H1 (cell line): ENCODE results near the gene DIAPH2. TPM values are rescaled to one million over a fixed set of nuclear protein-coding genes. Genes with fewer than 3 reads are reported as not detected.

ENCODE experiments used
- CTCF ChIA-PET: fragments of 300-600 bp; sonication (Branson Sonifier 250); formaldehyde crosslinking; loops from one replicate; lab custom pipeline; 2021; ENCODE audit not compliant: partially characterized antibody; lab: Charles Lee
- POLR2A ChIA-PET: fragments of 300-600 bp; sonication (Branson Sonifier 250); formaldehyde crosslinking; loops from one replicate; lab custom pipeline; 2021; ENCODE audit warnings: inconsistent platforms; ENCODE audit not compliant: partially characterized antibody; lab: Charles Lee
- DNase-seq, 2 experiments: peaks; one replicate each; pipeline versions ENCODE4 v3.0.0 to v3.0.0-alpha.2; 2010 to 2022; ENCODE audit warnings: low spot score in 2 of 2, low read depth in 1 of 2, mixed read lengths in 1 of 2
- FAIRE-seq: peaks from 2 replicates; lab custom pipeline; 2011; peaks lifted over from hg19 to GRCh38; lab: Jason Lieb, UNC
- H2AFZ ChIP-seq: 2 replicates; pipeline ENCODE4 v1.8.1; 2012; ENCODE audit warnings: low read length, inconsistent platforms
- H2AK5ac ChIP-seq: 2 replicates; pipeline ENCODE4 v1.6.1; 2013; ENCODE audit warnings: low read depth, low read length
- H2BK120ac ChIP-seq: replicated peaks from 2 replicates; pipeline ENCODE3; 2013; ENCODE audit warnings: low read depth, low read length, inconsistent platforms
- H2BK12ac ChIP-seq: 2 replicates; pipeline ENCODE4 v1.6.1; 2013; ENCODE audit warnings: low read depth, low read length
- H2BK15ac ChIP-seq: 2 replicates; pipeline ENCODE4 v1.6.1; 2013; ENCODE audit warnings: low read length
- H2BK20ac ChIP-seq: 2 replicates; pipeline ENCODE4 v1.6.1; 2013; ENCODE audit warnings: low read length
- H2BK5ac ChIP-seq: 2 replicates; pipeline ENCODE4 v1.6.1; 2013; ENCODE audit warnings: low read depth, low read length
- H3K14ac ChIP-seq: 2 replicates; pipeline ENCODE4 v1.6.1; 2013; ENCODE audit warnings: inconsistent platforms; ENCODE audit not compliant: insufficient read length
- H3K18ac ChIP-seq: 2 replicates; pipeline ENCODE4 v1.6.1; 2013; ENCODE audit warnings: low read length; ENCODE audit errors: extremely low read depth
- H3K23ac ChIP-seq: 2 replicates; pipeline ENCODE4 v1.6.1; 2013; ENCODE audit warnings: inconsistent platforms; ENCODE audit not compliant: insufficient read length
- H3K23me2 ChIP-seq: 2 replicates; pipeline ENCODE4 v1.6.1; 2013; ENCODE audit warnings: low read depth, low read length
- H3K27ac ChIP-seq: 2 replicates; pipeline ENCODE4 v1.6.1; 2011; ENCODE audit warnings: low read depth, low read length, inconsistent platforms
- H3K27me3 ChIP-seq, 4 experiments: replicated peaks in 1 of 4; 1 replicate in 1 of 4; 2 replicates in 3 of 4; pipeline versions ENCODE4 v1.6.1 to v1.8.1; 2011 to 2013; ENCODE audit warnings: low read length in 3 of 4, mild to moderate bottlenecking in 3 of 4, inconsistent platforms in 2 of 4, mixed read lengths in 2 of 4, moderate library complexity in 1 of 4; ENCODE audit not compliant: control insufficient read depth in 3 of 4, insufficient read depth in 3 of 4; ENCODE audit errors: extremely low read depth in 1 of 4
- H3K36me3 ChIP-seq, 4 experiments: 2 replicates each; pipeline versions ENCODE4 v1.6.1 to v1.8.1; 2011 to 2013; ENCODE audit warnings: mild to moderate bottlenecking in 4 of 4, low read length in 3 of 4, moderate library complexity in 2 of 4, control low read depth in 1 of 4, inconsistent platforms in 1 of 4; ENCODE audit not compliant: insufficient read depth in 4 of 4, control insufficient read depth in 2 of 4
- H3K4ac ChIP-seq: replicated peaks from 2 replicates; pipeline ENCODE3; 2013; ENCODE audit warnings: low read length, low read depth, mixed read lengths, inconsistent platforms; ENCODE audit not compliant: insufficient read length
- H3K4me1 ChIP-seq, 4 experiments: replicated peaks in 1 of 4; 1 replicate in 1 of 4; 2 replicates in 3 of 4; pipeline versions ENCODE4 v1.6.1 to v1.8.1; 2011 to 2013; ENCODE audit warnings: low read length in 3 of 4, inconsistent platforms in 2 of 4, mixed read lengths in 1 of 4; ENCODE audit not compliant: insufficient read depth in 4 of 4, control insufficient read depth in 3 of 4
- H3K4me2 ChIP-seq, 2 experiments: 2 replicates each; pipeline versions ENCODE4 v1.6.1 to v1.8.1; 2011 to 2013; ENCODE audit warnings: low read depth in 2 of 2, low read length in 2 of 2, control low read depth in 1 of 2, inconsistent platforms in 1 of 2, mild to moderate bottlenecking in 1 of 2; ENCODE audit not compliant: insufficient read depth in 1 of 2
- H3K4me3 ChIP-seq, 4 experiments: fragments of 200-600, 300-600 bp in 1 of 4; sonication (generic), shearing (Covaris generic), sonication (Bioruptor Twin) in 1 of 4; 2 replicates each; pipeline versions ENCODE4 v1.5.1 to v1.8.1; 2011 to 2016; ENCODE audit warnings: low read length in 4 of 4, low read depth in 3 of 4, control low read depth in 2 of 4, inconsistent platforms in 2 of 4, mild to moderate bottlenecking in 2 of 4, mixed read lengths in 1 of 4, moderate library complexity in 1 of 4; ENCODE audit not compliant: insufficient read depth in 2 of 4; ENCODE audit errors: extremely low read depth in 1 of 4
- H3K56ac ChIP-seq: replicated peaks from 2 replicates; pipeline ENCODE3; 2013; ENCODE audit warnings: low read depth, mild to moderate bottlenecking, mixed read lengths, low read length, inconsistent platforms; ENCODE audit not compliant: insufficient read length
- H3K79me1 ChIP-seq: 2 replicates; pipeline ENCODE4 v1.6.1; 2013; ENCODE audit warnings: low read depth, low read length, control low read depth
- H3K79me2 ChIP-seq, 2 experiments: 2 replicates each; pipeline versions ENCODE4 v1.6.1 to v1.8.1; 2012 to 2013; ENCODE audit warnings: low read length in 2 of 2, mild to moderate bottlenecking in 2 of 2, inconsistent platforms in 1 of 2; ENCODE audit not compliant: insufficient read depth in 2 of 2, control insufficient read depth in 1 of 2
- H3K9ac ChIP-seq, 4 experiments: replicated peaks in 1 of 4; 1 replicate in 1 of 4; 2 replicates in 3 of 4; pipeline versions ENCODE4 v1.6.1 to v1.8.1; 2011 to 2013; ENCODE audit warnings: low read depth in 3 of 4, low read length in 3 of 4, control low read depth in 2 of 4, mild to moderate bottlenecking in 2 of 4, moderate library complexity in 2 of 4, inconsistent platforms in 1 of 4; ENCODE audit errors: extremely low read depth in 1 of 4
- H3K9me3 ChIP-seq, 2 experiments: 2 replicates each; pipeline versions ENCODE4 v1.6.1 to v1.8.1; 2012 to 2013; ENCODE audit warnings: mild to moderate bottlenecking in 2 of 2, moderate library complexity in 2 of 2, control low read depth in 1 of 2, inconsistent platforms in 1 of 2, low read depth in 1 of 2, low read length in 1 of 2, mixed read lengths in 1 of 2; ENCODE audit not compliant: insufficient read depth in 2 of 2
- H4K20me1 ChIP-seq, 2 experiments: replicated peaks in 1 of 2; 2 replicates each; pipeline versions ENCODE3 to v1.8.1; 2011 to 2013; ENCODE audit warnings: inconsistent platforms in 2 of 2, low read length in 2 of 2, mild to moderate bottlenecking in 1 of 2; ENCODE audit not compliant: insufficient read depth in 2 of 2, control insufficient read depth in 1 of 2
- H4K5ac ChIP-seq: 2 replicates; pipeline ENCODE4 v1.6.1; 2013; ENCODE audit warnings: low read length, low read depth, mixed read lengths, inconsistent platforms; ENCODE audit not compliant: insufficient read length
- H4K8ac ChIP-seq: 2 replicates; pipeline ENCODE4 v1.8.0; 2013; ENCODE audit warnings: mild to moderate bottlenecking, moderate library complexity, low read length, inconsistent platforms; ENCODE audit not compliant: insufficient read depth; ENCODE audit errors: extremely low read depth
- H4K91ac ChIP-seq: replicated peaks from 2 replicates; pipeline ENCODE3; 2013; ENCODE audit warnings: low read length, mixed read lengths, inconsistent platforms; ENCODE audit not compliant: insufficient read length
- ASH2L ChIP-seq: fragments of 200-600, 300-600 bp; sonication (generic); IDR thresholded peaks from one replicate; pipeline ENCODE4 v1.7.1; 2017; ENCODE audit warnings: low read length
- CBX5 ChIP-seq: fragments of 300-800, 300-1000 bp; sonication (generic); IDR thresholded peaks from 2 replicates; pipeline ENCODE4 v1.7.1; 2016; ENCODE audit warnings: antibody characterized with exemption, low read length, low read depth
- CBX8 ChIP-seq: fragments of 300-800, 300-1000 bp; sonication (generic); IDR thresholded peaks from 2 replicates; pipeline ENCODE4 v1.7.1; 2016; ENCODE audit warnings: low read depth, low read length, borderline replicate concordance
- FOSL1 ChIP-seq: IDR thresholded peaks from 2 replicates; pipeline ENCODE4 v1.6.1; 2011; ENCODE audit warnings: mild to moderate bottlenecking, low read depth, low read length, moderate library complexity; ENCODE audit not compliant: insufficient read depth
- KDM5A ChIP-seq: fragments of 200-600 bp; IDR thresholded peaks from 2 replicates; pipeline ENCODE4 v1.7.1; 2012; ENCODE audit warnings: mild to moderate bottlenecking, low read length, inconsistent platforms, mixed read lengths
- PHF8 ChIP-seq: fragments of 200-600 bp; sonication (generic); conservative IDR thresholded peaks from 2 replicates; pipeline ENCODE4 v1.7.1; 2012; ENCODE audit warnings: low read depth, mild to moderate bottlenecking, inconsistent platforms, low read length, moderate library complexity
- POLR2A ChIP-seq, 2 experiments: IDR thresholded peaks; 1 replicate in 1 of 2; 2 replicates in 1 of 2; pipeline ENCODE4 v1.6.1; 2011; ENCODE audit warnings: low read depth in 2 of 2, low read length in 2 of 2, mild to moderate bottlenecking in 2 of 2; ENCODE audit errors: control extremely low read depth in 1 of 2
- RFX5 ChIP-seq: IDR thresholded peaks from 2 replicates; pipeline ENCODE4 v1.6.1; 2011; ENCODE audit warnings: low read depth, low read length, improper control_type of control experiment, borderline replicate concordance
- WGBS, 2 experiments: shearing (Covaris generic) in 1 of 2; methylation state at CpG; one replicate each; pipeline versions ENCODE4 v1.1.6 to v1.1.7; 2013 to 2015; ENCODE audit warnings: low lambda C conversion rate in 2 of 2, mixed read lengths in 2 of 2, inconsistent platforms in 1 of 2, low coverage in 1 of 2, missing lambda C conversion rate in 1 of 2; ENCODE audit not compliant: insufficient replicate concordance in 2 of 2, insufficient coverage in 1 of 2, insufficient read length in 1 of 2; ENCODE audit errors: extremely low coverage in 1 of 2, missing lambda C conversion rate in 1 of 2; 5-methylcytosine and 5-hydroxymethylcytosine counted together
- polyA plus RNA-seq, 7 experiments: library from polyadenylated mRNA; depleted of rRNA in 3 of 7; stranded (reverse) in 5 of 7; unstranded in 2 of 7; fragments of >200 nt in 5 of 7; fragments of 200-250 nt in 2 of 7; gene quantifications; 1 replicate in 5 of 7; 2 replicates in 1 of 7; 4 replicates in 1 of 7; pipeline versions ENCODE4 v1.2.1 to v1.2.3, GENCODE V29; 2011 to 2013; ENCODE audit warnings: missing spikeins in 2 of 7, mixed read lengths in 2 of 7
- total RNA-seq: library from RNA; stranded (reverse); fragmentation: NEBNext Ultra II Directional; extraction: Animal tissue kit (Norgen Biotek cat#: 25700); gene quantifications from 2 replicates; pipeline ENCODE4 v1.2.1, GENCODE V29; 2021
- TF ChIP-seq, protein P1 (sequence below): IDR thresholded peaks from 2 replicates; pipeline ENCODE4 v1.6.1; 2012; ENCODE audit warnings: inconsistent platforms

The DIAPH2 gene
- total and polyA plus RNA-seq, 2 of the 8 experiments (the other 6 are each of a cell fraction or from before 2014, with no cell fraction given): 4.4 to 24.3 TPM

DNA sequence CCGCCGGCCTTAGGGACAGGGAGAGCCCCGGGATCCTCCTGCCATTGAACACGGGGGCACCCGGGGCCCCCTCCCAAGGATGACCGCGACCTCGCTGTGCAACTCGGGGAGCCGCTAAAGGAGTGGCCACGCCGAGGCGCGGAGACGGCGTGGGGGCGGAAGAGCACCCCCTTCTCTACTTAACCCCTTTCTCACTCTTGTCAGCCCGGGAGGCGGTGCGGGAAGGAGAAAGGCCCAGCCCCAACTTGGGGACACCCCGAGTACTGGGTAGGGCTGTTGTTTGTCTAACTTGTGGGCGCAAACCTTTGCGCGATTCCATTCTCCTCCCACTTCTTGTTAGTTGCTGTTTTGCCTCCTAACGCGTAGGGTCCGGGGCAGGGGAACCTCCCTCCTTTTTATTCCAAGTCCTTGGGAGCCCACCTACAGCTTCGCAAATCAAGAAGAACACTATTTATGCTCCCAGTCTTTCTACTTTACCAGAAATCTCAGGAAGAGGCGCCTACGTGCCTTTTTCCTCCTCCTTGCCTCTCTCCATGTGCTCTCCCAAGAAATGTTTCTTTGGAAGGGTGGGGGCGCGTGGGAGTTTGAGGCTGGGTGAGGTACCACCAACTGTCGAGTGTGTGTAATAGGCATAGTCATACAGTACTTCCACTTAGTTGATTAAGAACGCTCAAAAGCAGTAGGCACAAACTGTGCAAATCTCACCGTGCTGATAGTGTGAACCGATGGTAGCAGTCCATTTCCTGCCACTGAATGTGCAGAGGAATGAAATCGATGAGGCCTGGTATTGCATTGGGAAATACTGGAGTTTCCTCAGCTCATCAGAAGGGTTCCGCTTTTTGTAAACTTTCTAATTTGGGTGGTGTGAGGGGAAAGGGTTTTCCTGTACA is 813 bp downstream of the DIAPH2 start:
- H3K23me2 ChIP-seq: peaks cover 5% of the 10 kb centered on the region; the same call in 1 of the 2 replicates
- no peak overlapping the region for H2AK5ac ChIP-seq
- H3K23ac ChIP-seq: no peak overlapping the region
- peaks cover 0 to 13% (median 3%) of the 10 kb centered on the region in 4 experiments; a peak in 2 of 7 replicates for H3K4me1 ChIP-seq
- H3K14ac ChIP-seq: no peak overlapping the region
- no peak overlapping the region for H3K4ac ChIP-seq
- H3K27me3 ChIP-seq: no peaks in the 10 kb centered on the region
- H4K20me1 ChIP-seq: no peaks in the 10 kb centered on the region
- H3K27ac ChIP-seq: no peak overlapping the region
- peak overlapping the region; percentile 68 to 96 for H3K4me2 ChIP-seq
- WGBS, 2 experiments: 9% methylated on average over 13 of the region's 38 CpGs; no CpG with 5 or more reads in 1 of the 2 experiments
- H4K91ac ChIP-seq: no peak overlapping the region
- no peak overlapping the region for H3K56ac ChIP-seq
- H2BK12ac ChIP-seq: no peak overlapping the region
- no peak overlapping the region for H2BK20ac ChIP-seq
- no peaks in the 10 kb centered on the region for H3K9me3 ChIP-seq
- no peaks in the 10 kb centered on the region for H3K79me1 ChIP-seq
- DNase-seq (peak in 1 of 2 experiments; percentile 43), FAIRE-seq (no peak)
- H2BK120ac ChIP-seq: no peak overlapping the region
- no peak overlapping the region for H4K5ac ChIP-seq
- ChIA-PET POLR2A (no interaction called here), CTCF (no interaction called here)
- 0 out of 2 replicates have a peak overlapping the region, but pooled peaks have one; percentile 53 for H2AFZ ChIP-seq
- no peak overlapping the region for H2BK5ac ChIP-seq
- peak overlapping the region; percentile 56 to 80 (median 70) for H3K4me3 ChIP-seq
- H2BK15ac ChIP-seq: no peak overlapping the region
- H3K79me2 ChIP-seq: peaks cover 0 to 2% of the 10 kb centered on the region in 2 experiments; a peak in 1 of 4 replicates
- H3K36me3 ChIP-seq: no peaks in the 10 kb centered on the region
- H4K8ac ChIP-seq: no peak overlapping the region
- H3K18ac ChIP-seq: no peak overlapping the region; the same call in 1 of the 2 replicates
- H3K9ac ChIP-seq: peak overlapping the region in 3 of 4 experiments; percentile 15 to 48 (median 47); a peak in 5 of 7 replicates
- TF ChIP-seq RFX5 (no peak), KDM5A (no peak), POLR2A (IDR thresholded peaks at IDR 0.05; ENCODE audit: control extremely low read depth in 1 of 2, low read depth in 2 of 2, low read length in 2 of 2) (no peak), CBX5 (no peak), FOSL1 (no peak), ASH2L (no peak), CBX8 (no peak), PHF8 (no peak)
- TF ChIP-seq, protein P1, sequence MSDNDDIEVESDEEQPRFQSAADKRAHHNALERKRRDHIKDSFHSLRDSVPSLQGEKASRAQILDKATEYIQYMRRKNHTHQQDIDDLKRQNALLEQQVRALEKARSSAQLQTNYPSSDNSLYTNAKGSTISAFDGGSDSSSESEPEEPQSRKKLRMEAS: no peak
